Pancreas (tissue), 10 donors: Measurements from ENCODE around the gene CCDC180. TPM values are rescaled to one million over a fixed set of nuclear protein-coding genes. Genes with fewer than 3 reads are reported as not detected.

ENCODE experiments used
- ATAC-seq, 4 donors: fragments of 200-7000 bp; cut with Tn5 transposase; one replicate each; pipeline versions ENCODE4 v1.8.0 to v1.9.1; 2020; ENCODE audit warnings: mild to moderate bottlenecking in 4 of 4, moderate library complexity in 4 of 4
- DNase-seq, 6 donors: peaks; one replicate each; pipeline ENCODE4 v3.0.0-alpha.2; 2020
- FAIRE-seq: peaks from 2 replicates; lab custom pipeline; 2012; peaks lifted over from hg19 to GRCh38; lab: Jason Lieb, UNC
- H3K27ac ChIP-seq, 4 donors: fragments of 200-600 bp; sonication (generic); 1 replicate in 3 of 4; 2 replicates in 1 of 4; pipeline versions ENCODE4 v1.5.0 to v1.8.0; 2020
- H3K27me3 ChIP-seq, 4 donors: fragments of 200-600 bp; one replicate each; pipeline ENCODE4 v1.8.0; 2021
- H3K36me3 ChIP-seq, 3 donors: fragments of 200-600 bp; sonication (generic) in 1 of 3; one replicate each; pipeline versions ENCODE4 v1.5.0 to v1.8.0; 2020 to 2021
- H3K4me1 ChIP-seq, 3 donors: fragments of 200-600 bp; one replicate each; pipeline ENCODE4 v1.8.0; 2021
- H3K4me3 ChIP-seq, 4 donors: fragments of 200-600 bp; sonication (generic) in 2 of 4; one replicate each; pipeline versions ENCODE4 v1.5.0 to v1.8.0; 2020 to 2021
- H3K9me3 ChIP-seq, 4 donors: fragments of 200-600 bp; one replicate each; pipeline ENCODE4 v1.8.0; 2021
- WGBS, 2 donors: extraction: QIAGEN DNeasy Blood & Tissue Kit; methylation state at CpG; one replicate each; pipeline ENCODE4 v1.1.7; 2013; 5-methylcytosine and 5-hydroxymethylcytosine counted together
- intact Hi-C, 3 donors: fragments of 100-400 bp; cut with DNase I; formaldehyde crosslinking; loops; one replicate each; pipeline versions ENCODE4 v1.11.1 to v1.14.2; 2022
- polyA plus RNA-seq, 2 donors: library from polyadenylated mRNA; stranded (reverse); fragments of 200-250 nt; gene quantifications; one replicate each; pipeline ENCODE4 v1.2.3, GENCODE V29; 2013
- total RNA-seq, 6 donors: library from RNA; stranded (reverse); fragmentation: NEBNext Ultra II Directional in 4 of 6; extraction: Animal tissue kit (Norgen Biotek cat#: 25700) in 4 of 6; gene quantifications; one replicate each; pipeline versions ENCODE4 v1.2.1 to v1.2.4, GENCODE V29; 2021 to 2023
- TF ChIP-seq, protein P1 (sequence below), 4 donors: fragments of 200-600 bp; sonication (generic) in 3 of 4; IDR thresholded peaks; one replicate each; pipeline versions ENCODE4 v1.5.0 to v1.8.0; 2021; ENCODE audit warnings: antibody characterized with exemption in 4 of 4
- donor health status: healthy with polysubstance abuse.
- donor health status: DM: no; HTN: no; CAD: no; lungs with moderate emphysema.
- donor health status: DM: no; HTN: no; CAD: no.
- donor health status: control.
- donor health status: control.
- donor health status: Bipolar disorder and iron deficiency.
- donor health status: DM: yes; HTN: yes; CAD: no.
- donor health status: DM: no; HTN: no; CAD: no.
- donor health status: DM: no; HTN: no; CAD: no.
- donor health status: DM: yes; HTN: yes; CAD: no.

CCDC180 gene
- total and polyA plus RNA-seq, 8 donors = 2.0 to 7.2 (median 3.7) TPM

DNA sequence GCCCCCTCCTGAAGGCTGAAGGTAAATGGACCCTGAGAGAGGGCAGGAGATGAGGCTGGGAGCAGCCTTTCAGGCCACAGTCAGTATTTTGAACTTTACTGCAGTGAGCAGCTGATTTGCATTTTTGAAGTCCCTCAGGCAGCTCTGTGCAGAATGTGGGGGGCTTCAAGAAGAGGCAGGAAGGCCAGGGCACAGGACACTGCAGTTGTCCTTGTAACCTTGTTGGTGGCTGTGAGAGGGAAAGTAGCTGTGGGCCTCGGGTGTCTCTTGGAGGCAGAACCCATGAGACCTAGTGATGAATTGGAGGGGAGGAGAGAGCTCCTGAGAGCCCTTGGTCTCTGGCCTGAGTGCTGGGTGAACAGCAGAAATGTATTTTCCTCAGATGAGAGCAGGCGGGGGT is 2.6 kb downstream of the CCDC180 start:
- intact Hi-C loops = no loop called here
- Histone ChIP-seq H3K36me3 (peaks cover 0 to 6% (median 0%) of the 10 kb centered on the region in 3 donors), H3K27ac (no peak overlapping the region), H3K9me3 (no peaks in the 10 kb centered on the region), H3K27me3 (no peaks in the 10 kb centered on the region), H3K4me1 (peaks cover 0 to 2% (median 0%) of the 10 kb centered on the region in 3 donors), H3K4me3 (no peak overlapping the region)
- ATAC-seq (no peak), DNase-seq (no peak), FAIRE-seq (no peak)
- TF ChIP-seq, protein P1, sequence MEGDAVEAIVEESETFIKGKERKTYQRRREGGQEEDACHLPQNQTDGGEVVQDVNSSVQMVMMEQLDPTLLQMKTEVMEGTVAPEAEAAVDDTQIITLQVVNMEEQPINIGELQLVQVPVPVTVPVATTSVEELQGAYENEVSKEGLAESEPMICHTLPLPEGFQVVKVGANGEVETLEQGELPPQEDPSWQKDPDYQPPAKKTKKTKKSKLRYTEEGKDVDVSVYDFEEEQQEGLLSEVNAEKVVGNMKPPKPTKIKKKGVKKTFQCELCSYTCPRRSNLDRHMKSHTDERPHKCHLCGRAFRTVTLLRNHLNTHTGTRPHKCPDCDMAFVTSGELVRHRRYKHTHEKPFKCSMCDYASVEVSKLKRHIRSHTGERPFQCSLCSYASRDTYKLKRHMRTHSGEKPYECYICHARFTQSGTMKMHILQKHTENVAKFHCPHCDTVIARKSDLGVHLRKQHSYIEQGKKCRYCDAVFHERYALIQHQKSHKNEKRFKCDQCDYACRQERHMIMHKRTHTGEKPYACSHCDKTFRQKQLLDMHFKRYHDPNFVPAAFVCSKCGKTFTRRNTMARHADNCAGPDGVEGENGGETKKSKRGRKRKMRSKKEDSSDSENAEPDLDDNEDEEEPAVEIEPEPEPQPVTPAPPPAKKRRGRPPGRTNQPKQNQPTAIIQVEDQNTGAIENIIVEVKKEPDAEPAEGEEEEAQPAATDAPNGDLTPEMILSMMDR (IDR thresholded peaks at IDR 0.05) = no peak
- 88 to 92% methylated on average over 2 of the region's 2 CpGs for WGBS, 2 donors

DNA sequence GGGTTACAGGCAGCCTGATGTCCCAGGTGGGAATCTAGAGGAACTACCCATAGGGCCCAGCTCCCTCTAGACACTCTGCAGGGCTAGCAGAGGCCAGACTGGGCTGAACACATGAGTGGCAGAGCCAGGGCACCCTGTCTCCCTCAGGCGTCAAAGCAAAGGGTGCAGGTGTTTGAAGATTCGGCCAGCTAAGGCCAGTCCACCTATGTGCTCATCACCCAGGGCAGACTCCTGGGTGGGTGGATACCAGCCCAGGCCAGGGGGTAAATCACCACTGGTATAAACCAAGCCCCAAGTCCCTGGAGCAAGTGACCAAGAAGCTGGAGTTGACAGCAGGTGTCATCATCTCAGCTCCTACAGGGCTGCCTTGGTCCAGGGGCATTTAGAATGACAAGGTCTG is 3.4 kb downstream of the CCDC180 start:
- DNase-seq (no peak), ATAC-seq (no peak), FAIRE-seq (no peak)
- TF ChIP-seq, protein P1 (IDR thresholded peaks at IDR 0.05) = no peak
- Histone ChIP-seq H3K9me3 (no peaks in the 10 kb centered on the region), H3K4me3 (no peak overlapping the region), H3K27me3 (no peaks in the 10 kb centered on the region), H3K36me3 (peaks cover 0 to 6% (median 0%) of the 10 kb centered on the region in 3 donors), H3K4me1 (peaks cover 0 to 2% (median 0%) of the 10 kb centered on the region in 3 donors), H3K27ac (no peak overlapping the region)
- intact Hi-C loops = no loop called here
- WGBS, 2 donors = 92 to 93% methylated on average over 2 of the region's 2 CpGs

DNA sequence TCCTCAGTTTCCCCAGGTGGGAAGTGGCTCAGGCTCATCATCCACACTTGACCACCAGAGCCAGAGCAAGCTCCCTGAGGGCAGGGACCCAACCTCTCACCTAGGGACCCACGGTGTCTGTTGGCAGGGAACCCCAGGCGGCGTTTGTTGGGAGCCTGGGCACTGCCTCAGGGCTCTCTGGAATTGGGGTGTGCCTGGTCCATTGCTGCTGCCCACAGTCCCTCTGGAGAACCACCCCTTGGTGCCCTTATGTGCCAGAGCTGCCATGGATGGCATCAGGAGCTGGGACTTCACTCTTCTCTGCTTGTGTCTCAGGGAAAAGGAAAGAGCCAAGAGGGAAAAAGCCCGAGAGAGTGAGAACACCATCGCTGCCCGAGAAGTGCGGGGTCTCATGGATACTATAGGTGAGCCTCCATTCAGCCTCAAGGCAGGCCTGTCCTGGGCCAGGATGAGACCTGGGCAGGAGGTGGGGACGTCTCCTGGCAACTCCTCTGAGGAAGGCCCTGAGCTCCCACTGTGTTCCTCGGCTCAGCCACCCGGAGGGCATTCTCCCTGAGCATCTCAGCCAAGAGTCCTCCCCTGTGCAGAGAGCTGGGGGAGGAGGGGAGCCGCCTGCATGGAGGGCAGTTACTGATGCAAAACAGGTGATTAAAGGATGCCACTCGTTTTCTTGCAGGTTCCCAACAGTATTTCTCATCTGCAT is 4.5 kb downstream of the CCDC180 start:
- TF ChIP-seq, protein P1 (IDR thresholded peaks at IDR 0.05) = no peak
- ATAC-seq = no peak
- Histone ChIP-seq H3K9me3 (no peaks in the 10 kb centered on the region), H3K27ac (no peak overlapping the region), H3K36me3 (peaks cover 0 to 6% (median 0%) of the 10 kb centered on the region in 3 donors), H3K4me1 (no peaks in the 10 kb centered on the region), H3K27me3 (no peaks in the 10 kb centered on the region), H3K4me3 (no peak overlapping the region)
- intact Hi-C loops = no loop called here
- no peak for DNase-seq
- WGBS, 2 donors = 87% methylated on average over 12 of the region's 12 CpGs
- no peak for FAIRE-seq

DNA sequence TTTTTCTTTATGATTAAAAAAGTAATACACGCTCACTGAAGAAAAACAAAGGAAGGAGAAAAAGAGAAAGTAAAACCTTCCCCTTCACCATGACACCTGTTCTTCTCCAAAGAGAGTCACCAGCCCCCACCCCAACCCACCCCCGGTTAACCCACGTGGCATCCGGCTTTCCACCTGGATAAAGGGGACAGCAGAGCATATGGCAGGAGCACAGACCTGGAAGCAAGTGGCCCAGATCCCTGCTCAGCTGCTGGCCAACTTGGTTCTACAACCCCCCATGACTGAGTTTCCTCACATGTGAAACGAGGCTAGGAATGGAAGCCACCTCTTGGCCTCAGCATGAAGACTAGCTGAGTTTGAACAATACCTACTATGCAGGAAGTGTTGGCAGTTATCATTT is 5.1 kb downstream of the CCDC180 start:
- ATAC-seq (no peak), FAIRE-seq (no peak), DNase-seq (no peak)
- Histone ChIP-seq H3K27me3 (no peaks in the 10 kb centered on the region), H3K9me3 (no peaks in the 10 kb centered on the region), H3K4me3 (no peak overlapping the region), H3K36me3 (peaks cover 0 to 6% (median 0%) of the 10 kb centered on the region in 3 donors), H3K4me1 (no peaks in the 10 kb centered on the region), H3K27ac (no peak overlapping the region)
- intact Hi-C loops = no loop called here
- WGBS, 2 donors = 90 to 92% methylated on average over 5 of the region's 5 CpGs
- TF ChIP-seq, protein P1 (IDR thresholded peaks at IDR 0.05) = no peak

DNA sequence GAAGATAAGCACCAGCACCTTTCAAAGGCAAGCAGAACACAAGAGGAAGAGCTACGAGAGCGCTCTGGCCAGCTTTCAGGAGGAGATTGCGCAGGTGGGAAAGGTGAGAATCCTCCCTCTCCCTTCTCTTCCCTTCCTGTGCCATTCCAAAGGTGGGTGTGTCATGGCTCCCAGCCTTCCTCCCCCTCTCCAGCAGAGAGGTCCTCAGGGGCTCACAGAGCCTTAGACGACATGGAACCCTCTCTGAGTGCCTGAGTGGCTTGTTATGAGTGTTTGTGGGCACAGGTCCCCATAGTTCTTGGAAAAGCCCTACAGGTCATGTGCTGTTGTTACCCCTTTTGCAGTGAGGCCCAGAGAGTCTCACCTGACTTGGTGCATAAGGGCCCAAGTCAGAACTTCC is 5.8 kb downstream of the CCDC180 start:
- Histone ChIP-seq H3K4me1 (no peaks in the 10 kb centered on the region), H3K36me3 (peaks cover 0 to 6% (median 0%) of the 10 kb centered on the region in 3 donors), H3K4me3 (no peak overlapping the region), H3K27ac (no peak overlapping the region), H3K27me3 (no peaks in the 10 kb centered on the region), H3K9me3 (no peaks in the 10 kb centered on the region)
- DNase-seq (no peak), ATAC-seq (no peak), FAIRE-seq (no peak)
- 92 to 93% methylated on average over 4 of the region's 4 CpGs for WGBS, 2 donors
- intact Hi-C loops = no loop called here
- TF ChIP-seq, protein P1 (IDR thresholded peaks at IDR 0.05) = no peak
